ENCODE data around the gene NOS2.

DNA sequence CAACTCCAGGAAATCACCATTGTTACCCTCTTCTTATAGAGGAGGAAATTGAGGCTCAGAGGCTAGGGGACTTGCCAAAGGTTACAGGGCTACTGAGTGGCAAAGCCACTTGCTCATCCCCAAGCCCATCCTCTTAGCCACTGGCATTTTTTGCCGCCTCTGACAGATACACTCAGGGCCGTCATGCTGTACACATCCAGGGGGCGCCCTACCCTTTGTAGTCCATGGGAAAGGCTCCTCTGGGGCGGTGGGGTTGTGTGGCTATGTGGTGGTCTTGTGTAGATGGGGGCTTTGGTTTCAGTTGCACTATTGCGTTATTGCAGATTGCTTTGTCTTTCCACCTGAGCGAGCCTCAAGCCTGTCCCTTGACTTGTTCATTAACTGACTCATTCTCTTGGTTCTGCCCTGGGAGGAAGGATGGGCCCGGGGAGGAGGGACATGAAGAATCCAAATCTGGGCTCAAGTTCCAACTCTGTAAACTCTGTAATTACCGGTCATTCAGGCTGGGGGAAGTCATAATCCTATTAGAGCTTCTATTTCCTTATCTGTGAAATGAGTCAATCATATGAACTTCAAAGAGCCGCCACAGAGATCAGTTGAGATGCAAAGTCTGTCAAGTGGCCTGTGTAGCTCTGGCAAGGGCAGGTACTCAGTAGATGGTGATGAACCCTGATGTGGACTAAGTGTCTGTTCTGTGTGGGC, 2.8 kb downstream of the NOS2 start:
- no peak for TF ChIP-seq POLR2A (IDR thresholded peaks at IDR 0.05)
- TF ChIP-seq, protein P1, sequence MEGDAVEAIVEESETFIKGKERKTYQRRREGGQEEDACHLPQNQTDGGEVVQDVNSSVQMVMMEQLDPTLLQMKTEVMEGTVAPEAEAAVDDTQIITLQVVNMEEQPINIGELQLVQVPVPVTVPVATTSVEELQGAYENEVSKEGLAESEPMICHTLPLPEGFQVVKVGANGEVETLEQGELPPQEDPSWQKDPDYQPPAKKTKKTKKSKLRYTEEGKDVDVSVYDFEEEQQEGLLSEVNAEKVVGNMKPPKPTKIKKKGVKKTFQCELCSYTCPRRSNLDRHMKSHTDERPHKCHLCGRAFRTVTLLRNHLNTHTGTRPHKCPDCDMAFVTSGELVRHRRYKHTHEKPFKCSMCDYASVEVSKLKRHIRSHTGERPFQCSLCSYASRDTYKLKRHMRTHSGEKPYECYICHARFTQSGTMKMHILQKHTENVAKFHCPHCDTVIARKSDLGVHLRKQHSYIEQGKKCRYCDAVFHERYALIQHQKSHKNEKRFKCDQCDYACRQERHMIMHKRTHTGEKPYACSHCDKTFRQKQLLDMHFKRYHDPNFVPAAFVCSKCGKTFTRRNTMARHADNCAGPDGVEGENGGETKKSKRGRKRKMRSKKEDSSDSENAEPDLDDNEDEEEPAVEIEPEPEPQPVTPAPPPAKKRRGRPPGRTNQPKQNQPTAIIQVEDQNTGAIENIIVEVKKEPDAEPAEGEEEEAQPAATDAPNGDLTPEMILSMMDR (IDR thresholded peaks at IDR 0.05), result no peak
